HepG2 (cell line): Measurements from ENCODE around the gene MED20. TPM values are rescaled to one million over a fixed set of nuclear protein-coding genes. Genes with fewer than 3 reads are reported as not detected.

Experiments used
- CHD4 ChIP-seq: fragments of 200-600 bp; sonication (generic); IDR thresholded peaks from 2 replicates; pipeline ENCODE4 v1.7.0; 2017; ENCODE audit warnings: mild to moderate bottlenecking, low read length, borderline replicate concordance
- GABPA ChIP-seq, 2 experiments: IDR thresholded peaks; 2 replicates each; pipeline ENCODE4 v1.6.1; 2011 to 2016; ENCODE audit warnings: low read depth in 2 of 2, low read length in 1 of 2, missing biosample characterization in 1 of 2, missing genetic modification characterization in 1 of 2
- JUN ChIP-seq: sonication (generic); formaldehyde crosslinking; IDR thresholded peaks from 2 replicates; pipeline ENCODE4 v1.4.0; 2020; ENCODE audit warnings: mild to moderate bottlenecking, missing genetic modification reagents
- MBD4 ChIP-seq: IDR thresholded peaks from 2 replicates; pipeline ENCODE4 v1.6.1; 2012; ENCODE audit warnings: low read length, inconsistent platforms, borderline replicate concordance
- SRSF1 ChIP-seq: fragments of 200-400 bp; formaldehyde crosslinking; optimal IDR thresholded peaks from 2 replicates; pipeline ENCODE3; 2017; ENCODE audit warnings: mild to moderate bottlenecking, low read depth, low read length, moderate library complexity
- SRSF9 ChIP-seq: fragments of 200-400 bp; formaldehyde crosslinking; IDR thresholded peaks from 2 replicates; pipeline ENCODE4 v1.6.1; 2018; ENCODE audit warnings: borderline replicate concordance, mild to moderate bottlenecking, low read depth, low read length; ENCODE audit not compliant: insufficient read depth, poor library complexity, severe bottlenecking
- SSRP1 ChIP-seq: IDR thresholded peaks from 2 replicates; pipeline ENCODE4 v1.6.1; 2016; ENCODE audit warnings: control low read depth
- TOE1 ChIP-seq: sonication (generic); formaldehyde crosslinking; IDR thresholded peaks from 2 replicates; pipeline ENCODE4 v1.4.0; 2020; ENCODE audit warnings: mild to moderate bottlenecking, missing genetic modification reagents
- WIZ ChIP-seq: sonication (generic); formaldehyde crosslinking; IDR thresholded peaks from 2 replicates; pipeline ENCODE4 v1.5.1; 2020; ENCODE audit warnings: mild to moderate bottlenecking, missing genetic modification reagents
- ZNF383 ChIP-seq: sonication (generic); formaldehyde crosslinking; IDR thresholded peaks from 2 replicates; pipeline ENCODE4 v1.4.0; 2020; ENCODE audit warnings: missing genetic modification reagents, mild to moderate bottlenecking, borderline replicate concordance
- ZNF746 ChIP-seq: sonication (generic); formaldehyde crosslinking; IDR thresholded peaks from 2 replicates; pipeline ENCODE4 v1.8.0; 2022; ENCODE audit warnings: mild to moderate bottlenecking, missing genetic modification reagents
- polyA plus RNA-seq, 8 experiments: library from polyadenylated mRNA; depleted of rRNA in 3 of 8; stranded (reverse) in 7 of 8; unstranded in 1 of 8; fragments of >200 nt; fragmentation: Illumina TruSeq in 4 of 8; extraction: Trizol in 4 of 8; gene quantifications; 2 replicates each; pipeline versions ENCODE4 v1.2.1 to v1.2.3, GENCODE V29; 2011 to 2016; ENCODE audit warnings: low read depth in 4 of 8, missing spikeins in 1 of 8, mixed read lengths in 1 of 8; ENCODE audit not compliant: insufficient read depth in 1 of 8
- total RNA-seq, 5 experiments: library from RNA; depleted of rRNA; stranded (reverse); fragments of >200 nt; fragmentation: Illumina TruSeq; extraction: Trizol; gene quantifications; 2 replicates each; pipeline ENCODE4 v1.2.3, GENCODE V29; 2016; ENCODE audit warnings: low read depth in 1 of 5
- TF ChIP-seq, protein P1 (sequence below): sonication (generic); formaldehyde crosslinking; IDR thresholded peaks from 2 replicates; pipeline ENCODE4 v1.4.0; 2020; ENCODE audit warnings: missing genetic modification reagents, borderline replicate concordance
- TF ChIP-seq, protein P2 (sequence below): sonication (generic); formaldehyde crosslinking; IDR thresholded peaks from 2 replicates; pipeline ENCODE4 v1.4.0; 2020; ENCODE audit warnings: mild to moderate bottlenecking, missing genetic modification reagents

The MED20 gene
- total and polyA plus RNA-seq, 2 of the 13 experiments (the other 11 are each of a cell fraction or from before 2014, with no cell fraction given) = 28.1 to 41.1 TPM

DNA sequence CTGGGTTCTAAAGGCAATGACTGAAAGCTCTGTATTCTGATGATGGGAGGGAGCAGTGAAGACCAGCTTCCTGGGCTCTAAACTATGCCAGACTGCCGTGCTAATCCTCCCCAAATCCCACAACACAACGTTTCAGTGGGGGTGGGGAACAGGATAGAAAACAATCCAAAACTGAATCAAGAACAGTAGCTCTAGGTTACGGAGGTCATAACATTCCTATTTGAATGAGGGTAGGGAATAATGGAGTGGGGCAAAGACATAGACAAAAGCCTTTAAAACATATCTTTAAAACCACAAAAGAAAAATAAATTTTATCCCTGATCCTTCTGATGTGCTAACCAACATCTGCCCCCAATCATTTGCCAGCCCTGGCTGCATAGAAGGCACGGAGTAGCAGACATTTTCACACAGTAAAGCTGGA is 33.6 kb downstream of the MED20 start (continued):
- TF ChIP-seq, protein P1, sequence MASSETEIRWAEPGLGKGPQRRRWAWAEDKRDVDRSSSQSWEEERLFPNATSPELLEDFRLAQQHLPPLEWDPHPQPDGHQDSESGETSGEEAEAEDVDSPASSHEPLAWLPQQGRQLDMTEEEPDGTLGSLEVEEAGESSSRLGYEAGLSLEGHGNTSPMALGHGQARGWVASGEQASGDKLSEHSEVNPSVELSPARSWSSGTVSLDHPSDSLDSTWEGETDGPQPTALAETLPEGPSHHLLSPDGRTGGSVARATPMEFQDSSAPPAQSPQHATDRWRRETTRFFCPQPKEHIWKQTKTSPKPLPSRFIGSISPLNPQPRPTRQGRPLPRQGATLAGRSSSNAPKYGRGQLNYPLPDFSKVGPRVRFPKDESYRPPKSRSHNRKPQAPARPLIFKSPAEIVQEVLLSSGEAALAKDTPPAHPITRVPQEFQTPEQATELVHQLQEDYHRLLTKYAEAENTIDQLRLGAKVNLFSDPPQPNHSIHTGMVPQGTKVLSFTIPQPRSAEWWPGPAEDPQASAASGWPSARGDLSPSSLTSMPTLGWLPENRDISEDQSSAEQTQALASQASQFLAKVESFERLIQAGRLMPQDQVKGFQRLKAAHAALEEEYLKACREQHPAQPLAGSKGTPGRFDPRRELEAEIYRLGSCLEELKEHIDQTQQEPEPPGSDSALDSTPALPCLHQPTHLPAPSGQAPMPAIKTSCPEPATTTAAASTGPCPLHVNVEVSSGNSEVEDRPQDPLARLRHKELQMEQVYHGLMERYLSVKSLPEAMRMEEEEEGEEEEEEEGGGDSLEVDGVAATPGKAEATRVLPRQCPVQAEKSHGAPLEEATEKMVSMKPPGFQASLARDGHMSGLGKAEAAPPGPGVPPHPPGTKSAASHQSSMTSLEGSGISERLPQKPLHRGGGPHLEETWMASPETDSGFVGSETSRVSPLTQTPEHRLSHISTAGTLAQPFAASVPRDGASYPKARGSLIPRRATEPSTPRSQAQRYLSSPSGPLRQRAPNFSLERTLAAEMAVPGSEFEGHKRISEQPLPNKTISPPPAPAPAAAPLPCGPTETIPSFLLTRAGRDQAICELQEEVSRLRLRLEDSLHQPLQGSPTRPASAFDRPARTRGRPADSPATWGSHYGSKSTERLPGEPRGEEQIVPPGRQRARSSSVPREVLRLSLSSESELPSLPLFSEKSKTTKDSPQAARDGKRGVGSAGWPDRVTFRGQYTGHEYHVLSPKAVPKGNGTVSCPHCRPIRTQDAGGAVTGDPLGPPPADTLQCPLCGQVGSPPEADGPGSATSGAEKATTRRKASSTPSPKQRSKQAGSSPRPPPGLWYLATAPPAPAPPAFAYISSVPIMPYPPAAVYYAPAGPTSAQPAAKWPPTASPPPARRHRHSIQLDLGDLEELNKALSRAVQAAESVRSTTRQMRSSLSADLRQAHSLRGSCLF (CRISPR knock-in tag) = no peak
- TF ChIP-seq WIZ (CRISPR knock-in tag) = no peak
- TF ChIP-seq SSRP1 (CRISPR knock-in tag) = no peak
- TF ChIP-seq JUN (CRISPR knock-in tag) = no peak
- no peak for TF ChIP-seq TOE1 (CRISPR knock-in tag)
- no peak for TF ChIP-seq CHD4
- TF ChIP-seq SRSF9 = no peak
- no peak for TF ChIP-seq SRSF1
- TF ChIP-seq, protein P2, sequence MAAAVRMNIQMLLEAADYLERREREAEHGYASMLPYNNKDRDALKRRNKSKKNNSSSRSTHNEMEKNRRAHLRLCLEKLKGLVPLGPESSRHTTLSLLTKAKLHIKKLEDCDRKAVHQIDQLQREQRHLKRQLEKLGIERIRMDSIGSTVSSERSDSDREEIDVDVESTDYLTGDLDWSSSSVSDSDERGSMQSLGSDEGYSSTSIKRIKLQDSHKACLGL (CRISPR knock-in tag) = no peak
- TF ChIP-seq GABPA (IDR thresholded peaks at IDR 0.05; ENCODE audit: low read depth, low read length) = no peak
- no peak for TF ChIP-seq GABPA (CRISPR knock-in tag; IDR thresholded peaks at IDR 0.05; ENCODE audit: low read depth)
- no peak for TF ChIP-seq ZNF383 (CRISPR knock-in tag)
- TF ChIP-seq MBD4 = no peak
- no peak for TF ChIP-seq ZNF746 (CRISPR knock-in tag)
